ENCODE data around the gene SH3D21.

GRCh38 chr1:36341626-36342320 is 35.6 kb downstream of the SH3D21 start:
- TF ChIP-seq CTCF (IDR thresholded peaks at IDR 0.05; ENCODE audit: poor library complexity) (no peak), EZH2 (IDR thresholded peaks at IDR 0.05; ENCODE audit: borderline replicate concordance) (no peak)

All from hepatocyte (in vitro differentiated cells).